ENCODE measurements around the gene IFIT3. TPM values are rescaled to one million over a fixed set of nuclear protein-coding genes. Genes with fewer than 3 reads are reported as not detected.

The IFIT3 gene
- total and polyA plus RNA-seq, 2 donors (not counting 1 experiment from before 2014, with no cell fraction given), result 1.5 to 4.2 TPM

- intact Hi-C loops (cut with micrococcal nuclease), result no loop called here
- no peak overlapping the region for H3K27ac ChIP-seq (ENCODE audit: low read length in 2 of 2)
- H3K27me3 ChIP-seq (replicated peaks in 1 of 4; ENCODE audit: control extremely low read depth in 1 of 4, control insufficient read depth in 3 of 4, insufficient read depth in 4 of 4, low read length in 3 of 4), result no peaks in the 10 kb centered on the region
Measured at GRCh38 chr10:89367529-89367928, 39.7 kb downstream of the IFIT3 start.

GRCh38 chr10:89368129-89368528, 40.3 kb downstream of the IFIT3 start:
- no CpG with 5 or more reads among the region's 1 CpG for WGBS (ENCODE audit: insufficient coverage)
- Histone ChIP-seq H3K4me1 (ENCODE audit: control insufficient read depth in 2 of 2, insufficient read depth in 2 of 2, low read length in 2 of 2) (peaks cover 6 to 8% of the 10 kb centered on the region in 2 donors), H3K4me3 (ENCODE audit: control extremely low read depth in 1 of 5, extremely low read depth in 1 of 5, insufficient read depth in 1 of 5, low read depth in 2 of 5, low read length in 4 of 5) (no peak overlapping the region), H2AFZ (ENCODE audit: insufficient read depth, low read depth, low read length, poor library complexity, severe bottlenecking) (no peak overlapping the region), H3K36me3 (replicated peaks in 1 of 2; ENCODE audit: control extremely low read depth in 1 of 2, control insufficient read depth in 1 of 2, extremely low read depth in 1 of 2, insufficient read depth in 2 of 2, low read length in 1 of 2) (no peaks in the 10 kb centered on the region), H3K4me2 (replicated peaks; ENCODE audit: low read depth, low read length, poor library complexity, severe bottlenecking) (no peak overlapping the region), H4K20me1 (ENCODE audit: control insufficient read depth, insufficient read depth, low read length, poor library complexity, severe bottlenecking) (no peaks in the 10 kb centered on the region), H3K27ac (ENCODE audit: low read length in 2 of 2) (no peak overlapping the region), H3K9ac (ENCODE audit: low read length) (no peak overlapping the region), H3K9me3 (ENCODE audit: control extremely low read depth in 1 of 3, control insufficient read depth in 2 of 3, insufficient read depth in 1 of 3, low read length in 2 of 3) (no peaks in the 10 kb centered on the region), H3K27me3 (replicated peaks in 1 of 4; ENCODE audit: control extremely low read depth in 1 of 4, control insufficient read depth in 3 of 4, insufficient read depth in 4 of 4, low read length in 3 of 4) (no peaks in the 10 kb centered on the region), H3K79me2 (ENCODE audit: control insufficient read depth, insufficient read depth, low read length) (no peaks in the 10 kb centered on the region)
- TF ChIP-seq CTCF (IDR thresholded peaks at IDR 0.05) (no peak), EZH2 (IDR thresholded peaks at IDR 0.05; ENCODE audit: borderline replicate concordance, insufficient read depth, low read depth, low read length, poor library complexity, severe bottlenecking) (no peak)
- no peaks in the 10 kb centered on the region for H3K27me3 Mint-ChIP-seq
- ChIA-PET CTCF (interaction anchor here (0.6 to 3.5 kb wide), 16 partner anchors 9 to 1676 kb away, joined by 3 to 34 read pairs (median 8); partner anchors contain the start of genes IFIT1, IFIT2 and IFIT5), POLR2A (no interaction called here)
- ATAC-seq (ENCODE audit: low read depth) (no peak), DNase-seq (no peak)
- peaks cover 15% of the 10 kb centered on the region for H3K4me1 Mint-ChIP-seq
- no peaks in the 10 kb centered on the region for H3K9me3 Mint-ChIP-seq (ENCODE audit: insufficient read depth)
- no peak overlapping the region for H3K27ac Mint-ChIP-seq
- no peak overlapping the region for H3K4me3 Mint-ChIP-seq
- intact Hi-C loops (cut with micrococcal nuclease), result no loop called here

More at GRCh38 chr10:89367529-89367928, 39.7 kb downstream of the IFIT3 start:
- H3K9ac ChIP-seq (ENCODE audit: low read length), result no peak overlapping the region
- Mint-ChIP-seq H3K27me3 (no peaks in the 10 kb centered on the region), H3K4me1 (peaks cover 17% of the 10 kb centered on the region), H3K4me3 (no peak overlapping the region), H3K27ac (no peak overlapping the region), H3K9me3 (ENCODE audit: insufficient read depth) (no peaks in the 10 kb centered on the region)
- H3K36me3 ChIP-seq (replicated peaks in 1 of 2; ENCODE audit: control extremely low read depth in 1 of 2, control insufficient read depth in 1 of 2, extremely low read depth in 1 of 2, insufficient read depth in 2 of 2, low read length in 1 of 2), result no peaks in the 10 kb centered on the region
- no peak for ATAC-seq (ENCODE audit: low read depth)
- H2AFZ ChIP-seq (ENCODE audit: insufficient read depth, low read depth, low read length, poor library complexity, severe bottlenecking), result no peak overlapping the region
- H4K20me1 ChIP-seq (ENCODE audit: control insufficient read depth, insufficient read depth, low read length, poor library complexity, severe bottlenecking), result no peaks in the 10 kb centered on the region
- H3K79me2 ChIP-seq (ENCODE audit: control insufficient read depth, insufficient read depth, low read length), result no peaks in the 10 kb centered on the region
- H3K4me1 ChIP-seq (ENCODE audit: control insufficient read depth in 2 of 2, insufficient read depth in 2 of 2, low read length in 2 of 2), result peaks cover 6 to 8% of the 10 kb centered on the region in 2 donors
- H3K4me2 ChIP-seq (replicated peaks; ENCODE audit: low read depth, low read length, poor library complexity, severe bottlenecking), result no peak overlapping the region
- DNase-seq, result no peak
- no peak overlapping the region for H3K4me3 ChIP-seq (ENCODE audit: control extremely low read depth in 1 of 5, extremely low read depth in 1 of 5, insufficient read depth in 1 of 5, low read depth in 2 of 5, low read length in 4 of 5)
- ChIA-PET POLR2A (no interaction called here), CTCF (interaction anchor here (0.6 to 3.5 kb wide), 12 partner anchors 8 to 1675 kb away, joined by 3 to 34 read pairs (median 8); partner anchors contain the start of gene IFIT2)
- no peak for TF ChIP-seq EZH2 (IDR thresholded peaks at IDR 0.05; ENCODE audit: borderline replicate concordance, insufficient read depth, low read depth, low read length, poor library complexity, severe bottlenecking)
- TF ChIP-seq CTCF (IDR thresholded peaks at IDR 0.05), result no peak
- no peaks in the 10 kb centered on the region for H3K9me3 ChIP-seq (ENCODE audit: control extremely low read depth in 1 of 3, control insufficient read depth in 2 of 3, insufficient read depth in 1 of 3, low read length in 2 of 3)
- no CpG with 5 or more reads among the region's 4 CpGs for WGBS (ENCODE audit: insufficient coverage)
